ENCODE results near the gene CTH. TPM values are rescaled to one million over a fixed set of nuclear protein-coding genes. Genes with fewer than 3 reads are reported as not detected.

CTH gene
- total RNA-seq, 3 donors from 2014 or later (not counting 1 experiment from before 2014, with no cell fraction given), result 3.0 to 7.6 (median 3.6) TPM

- H3K9me3 ChIP-seq (ENCODE audit: control insufficient read depth, insufficient read depth, low read length), result no peaks in the 10 kb centered on the region
- no peak for ATAC-seq
- no peaks in the 10 kb centered on the region for H3K4me1 ChIP-seq (ENCODE audit: control insufficient read depth, insufficient read depth, low read length)
- 83% methylated on average over 2 of the region's 2 CpGs for WGBS (ENCODE audit: insufficient coverage)
- no peaks in the 10 kb centered on the region for H3K9me3 Mint-ChIP-seq
- DNase-seq, result no peak
- no peak overlapping the region for H3K4me3 Mint-ChIP-seq
- no peak overlapping the region for H3K27ac Mint-ChIP-seq
- H3K36me3 Mint-ChIP-seq, result no peaks in the 10 kb centered on the region
- no peak overlapping the region for H3K4me3 ChIP-seq (ENCODE audit: low read length)
- H3K27me3 ChIP-seq (ENCODE audit: control insufficient read depth, insufficient read depth, low read length), result no peaks in the 10 kb centered on the region
- no peaks in the 10 kb centered on the region for H3K36me3 ChIP-seq (ENCODE audit: control insufficient read depth, insufficient read depth, low read length)
- H3K27me3 Mint-ChIP-seq (ENCODE audit: low read depth in 2 of 2), result no peaks in the 10 kb centered on the region
- intact Hi-C loops (cut with micrococcal nuclease), result no loop called here
- no peaks in the 10 kb centered on the region for H3K4me1 Mint-ChIP-seq
- H3K27ac ChIP-seq (ENCODE audit: low read length), result no peak overlapping the region
- TF ChIP-seq CTCF (IDR thresholded peaks at IDR 0.05), result no peak
Measured at GRCh38 chr1:70440642-70441391, 29.7 kb downstream of the CTH start.

GRCh38 chr1:70441392-70442035 lies 30.4 kb downstream of the CTH start:
- H3K4me3 ChIP-seq (ENCODE audit: low read length), result no peak overlapping the region
- Mint-ChIP-seq H3K4me1 (no peaks in the 10 kb centered on the region), H3K27me3 (ENCODE audit: low read depth in 2 of 2) (no peaks in the 10 kb centered on the region), H3K9me3 (no peaks in the 10 kb centered on the region), H3K4me3 (no peak overlapping the region), H3K27ac (no peak overlapping the region), H3K36me3 (no peaks in the 10 kb centered on the region)
- DNase-seq, result no peak
- WGBS (ENCODE audit: insufficient coverage), result 71% methylated on average over 3 of the region's 5 CpGs
- H3K4me1 ChIP-seq (ENCODE audit: control insufficient read depth, insufficient read depth, low read length), result no peaks in the 10 kb centered on the region
- H3K9me3 ChIP-seq (ENCODE audit: control insufficient read depth, insufficient read depth, low read length), result no peaks in the 10 kb centered on the region
- H3K27me3 ChIP-seq (ENCODE audit: control insufficient read depth, insufficient read depth, low read length), result no peaks in the 10 kb centered on the region
- no peak overlapping the region for H3K27ac ChIP-seq (ENCODE audit: low read length)
- no peaks in the 10 kb centered on the region for H3K36me3 ChIP-seq (ENCODE audit: control insufficient read depth, insufficient read depth, low read length)
- TF ChIP-seq CTCF (IDR thresholded peaks at IDR 0.05), result no peak
- ATAC-seq, result no peak
- intact Hi-C loops (cut with micrococcal nuclease), result no loop called here

GRCh38 chr1:70442490-70442889 lies 31.4 kb downstream of the CTH start:
- H3K36me3 Mint-ChIP-seq, result no peaks in the 10 kb centered on the region

More at GRCh38 chr1:70442490-70442889, 31.4 kb downstream of the CTH start:
- Histone ChIP-seq H3K27ac (ENCODE audit: low read length) (no peak overlapping the region), H3K36me3 (ENCODE audit: control insufficient read depth, insufficient read depth, low read length) (no peaks in the 10 kb centered on the region), H3K4me3 (ENCODE audit: low read length) (no peak overlapping the region), H3K9me3 (ENCODE audit: control insufficient read depth, insufficient read depth, low read length) (no peaks in the 10 kb centered on the region), H3K27me3 (ENCODE audit: control insufficient read depth, insufficient read depth, low read length) (no peaks in the 10 kb centered on the region), H3K4me1 (ENCODE audit: control insufficient read depth, insufficient read depth, low read length) (no peaks in the 10 kb centered on the region)
- ATAC-seq (no peak), DNase-seq (no peak)
- 100% methylated on average over 2 of the region's 2 CpGs for WGBS (ENCODE audit: insufficient coverage)
- intact Hi-C loops (cut with micrococcal nuclease), result no loop called here
- H3K27ac Mint-ChIP-seq, result no peak overlapping the region
- TF ChIP-seq CTCF (IDR thresholded peaks at IDR 0.05), result no peak
- H3K4me3 Mint-ChIP-seq, result no peak overlapping the region
- H3K4me1 Mint-ChIP-seq, result no peaks in the 10 kb centered on the region
- no peaks in the 10 kb centered on the region for H3K27me3 Mint-ChIP-seq (ENCODE audit: low read depth in 2 of 2)
- H3K9me3 Mint-ChIP-seq, result no peaks in the 10 kb centered on the region
